ENCODE results near the gene SLC35B4. TPM values are rescaled to one million over a fixed set of nuclear protein-coding genes. Genes with fewer than 3 reads are reported as not detected.

Gene SLC35B4
- total RNA-seq, 1 experiment from 2014 or later: 21.6 TPM

GRCh38 chr7:134362587-134363483 is 46.1 kb upstream of the SLC35B4 start:
- Histone ChIP-seq H3K27ac (ENCODE audit: low read length) (no peak overlapping the region), H3K9me3 (ENCODE audit: control insufficient read depth, insufficient read depth, low read depth, low read length) (no peaks in the 10 kb centered on the region), H3K27me3 (ENCODE audit: control insufficient read depth, insufficient read depth, low read length) (peaks cover 5% of the 10 kb centered on the region), H3K4me3 (ENCODE audit: low read depth in 2 of 2, low read length in 2 of 2) (no peak overlapping the region), H3K4me1 (ENCODE audit: control insufficient read depth, insufficient read depth, low read length) (no peaks in the 10 kb centered on the region), H3K36me3 (ENCODE audit: control insufficient read depth, insufficient read depth, low read length) (no peaks in the 10 kb centered on the region)
- CTCF ChIA-PET: no interaction called here
- intact Hi-C loops (cut with micrococcal nuclease; ENCODE audit: unreplicated experiment) (no loop called here), in situ Hi-C loops (cut with HindIII; ENCODE audit: low pct_unique_long_range_greater_than_20kb, low sequenced_read_pairs) (no loop called here)
- no TSS peak for BruUV-seq (replicated peaks)
- POLR2A ChIA-PET: no interaction called here
- TF ChIP-seq REST (IDR thresholded peaks at IDR 0.05; ENCODE audit: insufficient read depth in 1 of 2, low read depth in 2 of 2, low read length in 1 of 2) (no peak), SIN3A (IDR thresholded peaks at IDR 0.05; ENCODE audit: borderline replicate concordance, insufficient read depth, low read depth, low read length) (no peak), TCF7L2 (IDR thresholded peaks at IDR 0.05; ENCODE audit: low read depth, low read length) (no peak), POLR2AphosphoS5 (IDR thresholded peaks at IDR 0.05; ENCODE audit: low read depth, low read length) (no peak), CTCF (IDR thresholded peaks at IDR 0.05) (no peak)
- no peak for DNase-seq (ENCODE audit: low read depth, low spot score)
- ATAC-seq: no peak

GRCh38 chr7:134359787-134360432 is 43.2 kb upstream of the SLC35B4 start:
- no TSS peak for BruUV-seq (replicated peaks)
- H3K4me1 ChIP-seq (ENCODE audit: control insufficient read depth, insufficient read depth, low read length): no peaks in the 10 kb centered on the region
- intact Hi-C loops (cut with micrococcal nuclease; ENCODE audit: unreplicated experiment) (loop anchor here (10.0 kb wide), 1 partner anchor 215 kb away; no protein-coding TSS in a partner anchor), in situ Hi-C loops (cut with HindIII; ENCODE audit: low pct_unique_long_range_greater_than_20kb, low sequenced_read_pairs) (no loop called here)
- H3K4me3 ChIP-seq (ENCODE audit: low read depth in 2 of 2, low read length in 2 of 2): no peak overlapping the region
- no peak overlapping the region for H3K27ac ChIP-seq (ENCODE audit: low read length)
- POLR2A ChIA-PET: no interaction called here
- no peaks in the 10 kb centered on the region for H3K9me3 ChIP-seq (ENCODE audit: control insufficient read depth, insufficient read depth, low read depth, low read length)
- H3K36me3 ChIP-seq (ENCODE audit: control insufficient read depth, insufficient read depth, low read length): no peaks in the 10 kb centered on the region
- DNase-seq (ENCODE audit: low read depth, low spot score) (no peak), ATAC-seq (no peak)
- TF ChIP-seq POLR2AphosphoS5 (IDR thresholded peaks at IDR 0.05; ENCODE audit: low read depth, low read length) (no peak), TCF7L2 (IDR thresholded peaks at IDR 0.05; ENCODE audit: low read depth, low read length) (no peak), REST (IDR thresholded peaks at IDR 0.05; ENCODE audit: insufficient read depth in 1 of 2, low read depth in 2 of 2, low read length in 1 of 2) (no peak), CTCF (IDR thresholded peaks at IDR 0.05) (no peak), SIN3A (IDR thresholded peaks at IDR 0.05; ENCODE audit: borderline replicate concordance, insufficient read depth, low read depth, low read length) (no peak)
- CTCF ChIA-PET: no interaction called here
- H3K27me3 ChIP-seq (ENCODE audit: control insufficient read depth, insufficient read depth, low read length): no peaks in the 10 kb centered on the region
